WTC11 (cell line): Measurements from ENCODE around the gene SPESP1. TPM values are rescaled to one million over a fixed set of nuclear protein-coding genes. Genes with fewer than 3 reads are reported as not detected.

Experiments
- PRDM15 ChIP-seq: sonication (generic); formaldehyde crosslinking; IDR thresholded peaks from 2 replicates; pipeline ENCODE4 v1.8.0; 2022; ENCODE audit warnings: missing genetic modification reagents
- ZBTB43 ChIP-seq: sonication (generic); formaldehyde crosslinking; IDR thresholded peaks from 2 replicates; pipeline ENCODE4 v1.8.1; 2023; ENCODE audit warnings: mild to moderate bottlenecking, missing genetic modification reagents
- total RNA-seq: library from RNA; stranded (reverse); gene quantifications from 3 replicates; pipeline ENCODE4 v1.2.3, GENCODE V29; 2021

Gene SPESP1
- total RNA-seq, 1 experiment from 2014 or later = not detected

- TF ChIP-seq PRDM15 (CRISPR knock-in tag) = no peak
- no peak for TF ChIP-seq ZBTB43 (CRISPR knock-in tag)
Observed at GRCh38 chr15:68994981-68995761, 64.8 kb downstream of the SPESP1 start (continued).

Other genes with a start within 250 kb of the SPESP1 start
- 232 to 253 TPM (median 242 TPM) in 3 replicates for gene ANP32A, start 109.6 kb upstream of the SPESP1 start, total RNA-seq
- gene NOX5, start 84.2 kb downstream of the SPESP1 start, total RNA-seq = not detected in 3 replicates
- gene GLCE, start 230.1 kb downstream of the SPESP1 start, total RNA-seq = 10.7 to 12.5 TPM (median 11.3 TPM) in 3 replicates